HG02798 (cell line): ENCODE measurements around the gene HBE1.

Experiments
- ATAC-seq: cut with Tn5 transposase; IDR thresholded peaks from one replicate; pipeline ENCODE4 v1.9.1; 2021; ENCODE audit warnings: mild to moderate bottlenecking; ENCODE audit not compliant: unreplicated experiment, poor library complexity

Gene HBE1

DNA sequence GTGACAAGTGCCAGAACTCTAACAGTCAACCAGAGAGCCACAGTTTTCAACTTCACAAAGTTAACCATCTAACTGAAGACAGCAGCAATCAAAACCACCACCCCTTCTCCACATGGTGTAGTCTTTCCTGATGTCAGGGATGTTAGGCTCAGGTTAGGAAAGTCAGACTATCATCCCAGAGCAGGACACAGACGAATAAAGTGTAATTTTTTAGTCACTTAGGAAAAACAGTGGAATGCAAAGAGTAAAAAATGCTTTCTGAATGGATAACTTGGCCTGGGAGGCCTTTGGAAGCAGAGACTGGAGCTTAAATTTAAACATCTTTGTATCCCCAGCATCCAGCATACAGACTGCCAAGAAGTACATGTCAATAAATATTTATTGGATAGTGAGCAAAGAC lies 16.6 kb upstream of the HBE1 start:
- ATAC-seq: no peak

DNA sequence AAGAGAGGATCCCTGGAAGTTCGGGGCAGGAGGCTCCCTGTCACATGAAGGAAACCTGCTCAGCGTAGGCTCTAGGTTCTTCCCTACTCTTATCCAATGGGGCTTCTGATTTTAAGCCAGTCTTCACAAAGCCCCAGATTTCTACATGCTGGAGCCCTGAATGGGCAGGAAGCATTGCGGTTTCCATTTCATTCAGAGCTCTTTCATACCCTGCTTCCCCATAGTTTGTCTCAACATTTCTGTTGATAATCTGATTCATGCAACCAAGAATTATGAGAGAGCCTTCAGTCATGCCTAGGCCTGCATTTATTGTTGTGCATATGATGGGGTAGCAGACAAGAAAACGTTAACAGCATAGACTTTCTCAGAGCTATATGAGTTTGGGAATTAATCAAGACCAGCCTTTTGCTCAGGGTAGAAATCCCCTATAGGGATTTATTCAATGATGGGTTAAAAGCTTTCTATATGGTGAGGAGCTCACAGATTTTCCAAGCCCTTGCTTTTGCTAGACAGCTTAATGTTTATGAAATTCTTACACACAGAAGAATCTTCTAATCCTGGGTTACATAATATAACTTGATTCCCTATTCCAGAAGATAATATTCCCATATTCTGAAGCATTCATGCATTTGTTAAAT lies 16.1 kb upstream of the HBE1 start:
- no peak for ATAC-seq

DNA sequence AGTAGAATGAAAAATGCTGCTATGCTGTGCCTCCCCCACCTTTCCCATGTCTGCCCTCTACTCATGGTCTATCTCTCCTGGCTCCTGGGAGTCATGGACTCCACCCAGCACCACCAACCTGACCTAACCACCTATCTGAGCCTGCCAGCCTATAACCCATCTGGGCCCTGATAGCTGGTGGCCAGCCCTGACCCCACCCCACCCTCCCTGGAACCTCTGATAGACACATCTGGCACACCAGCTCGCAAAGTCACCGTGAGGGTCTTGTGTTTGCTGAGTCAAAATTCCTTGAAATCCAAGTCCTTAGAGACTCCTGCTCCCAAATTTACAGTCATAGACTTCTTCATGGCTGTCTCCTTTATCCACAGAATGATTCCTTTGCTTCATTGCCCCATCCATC lies 14.9 kb upstream of the HBE1 start:
- ATAC-seq: no peak

DNA sequence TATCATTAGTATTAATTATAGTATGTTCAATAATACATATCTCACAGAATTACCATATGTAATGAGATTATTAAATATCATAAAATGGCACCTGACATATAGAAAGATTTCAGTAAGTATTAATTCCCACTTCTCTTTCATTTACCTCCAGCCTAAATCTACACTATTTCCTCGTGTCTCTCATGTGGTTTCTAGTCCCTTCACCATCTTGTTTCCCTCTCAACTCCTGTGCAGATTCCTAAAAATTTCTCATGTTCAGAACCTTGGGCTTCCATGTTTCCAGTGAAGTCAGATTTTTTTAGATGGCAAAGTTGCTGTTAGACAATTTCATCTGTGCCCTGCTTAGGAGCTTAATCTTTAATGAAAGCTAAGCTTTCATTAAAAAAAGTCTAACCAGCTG lies 14.1 kb upstream of the HBE1 start:
- ATAC-seq: no peak

DNA sequence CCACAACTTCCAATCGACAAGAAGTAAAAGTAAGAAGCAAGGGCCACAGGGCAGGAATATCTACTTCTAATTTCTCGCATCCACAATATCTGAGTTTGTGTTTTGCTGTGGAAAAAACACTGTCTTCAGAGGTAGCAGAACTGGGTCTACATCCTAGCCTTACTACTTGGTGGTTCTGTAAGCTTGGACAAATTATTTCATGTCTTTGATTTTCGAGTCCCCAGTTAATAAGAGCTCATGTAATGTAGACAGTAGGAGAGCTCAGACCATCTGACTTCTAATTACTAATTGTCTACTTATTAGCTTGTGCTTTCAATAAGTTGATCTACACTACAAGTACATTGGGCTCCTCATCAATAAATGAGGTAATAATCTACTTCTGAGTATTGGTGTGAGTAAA lies 13.3 kb upstream of the HBE1 start:
- ATAC-seq: no peak

DNA sequence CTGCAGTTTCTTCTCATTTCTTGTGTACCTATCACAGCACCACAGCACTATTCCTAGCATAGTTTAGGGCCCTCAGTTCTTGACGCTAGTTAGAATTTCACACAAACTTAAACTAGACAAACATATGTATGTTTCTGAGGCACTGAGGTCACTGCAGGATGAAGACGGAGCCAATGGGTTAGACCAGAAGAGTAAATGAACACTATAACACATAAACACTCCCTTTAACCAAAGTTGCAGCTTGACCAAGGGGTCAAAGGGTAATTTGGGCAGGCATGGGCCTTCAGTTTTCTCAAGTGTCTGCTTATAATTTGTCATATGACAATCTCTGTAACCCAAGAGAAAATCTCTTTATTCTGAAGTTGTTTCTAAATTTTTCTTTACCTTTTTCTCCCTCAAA lies 12.9 kb upstream of the HBE1 start:
- no peak for ATAC-seq

DNA sequence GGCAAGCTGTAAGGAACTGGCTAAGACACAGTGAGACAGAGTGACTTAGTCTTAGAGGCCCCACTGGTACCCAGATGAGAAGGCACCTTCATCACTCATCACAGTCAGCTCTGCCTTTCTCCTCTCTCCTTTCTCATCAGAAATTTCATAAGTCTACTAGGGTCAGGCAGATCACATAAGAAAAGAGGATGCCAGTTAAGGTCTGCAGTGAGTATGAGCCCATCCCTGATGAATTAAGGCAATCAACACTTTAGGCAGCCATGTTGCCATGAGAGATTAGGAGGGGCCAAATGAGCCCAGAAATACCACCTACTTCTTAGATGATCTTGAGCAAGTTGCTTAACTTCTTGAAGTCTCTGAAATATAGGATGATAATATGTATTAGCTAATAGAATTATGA lies 11.9 kb upstream of the HBE1 start:
- ATAC-seq: no peak

DNA sequence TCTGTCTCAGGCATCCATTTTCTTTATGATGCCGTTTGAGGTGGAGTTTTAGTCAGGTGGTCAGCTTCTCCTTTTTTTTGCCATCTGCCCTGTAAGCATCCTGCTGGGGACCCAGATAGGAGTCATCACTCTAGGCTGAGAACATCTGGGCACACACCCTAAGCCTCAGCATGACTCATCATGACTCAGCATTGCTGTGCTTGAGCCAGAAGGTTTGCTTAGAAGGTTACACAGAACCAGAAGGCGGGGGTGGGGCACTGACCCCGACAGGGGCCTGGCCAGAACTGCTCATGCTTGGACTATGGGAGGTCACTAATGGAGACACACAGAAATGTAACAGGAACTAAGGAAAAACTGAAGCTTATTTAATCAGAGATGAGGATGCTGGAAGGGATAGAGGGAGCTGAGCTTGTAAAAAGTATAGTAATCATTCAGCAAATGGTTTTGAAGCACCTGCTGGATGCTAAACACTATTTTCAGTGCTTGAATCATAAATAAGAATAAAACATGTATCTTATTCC lies 10.9 kb upstream of the HBE1 start:
- ATAC-seq: peak; percentile 91

DNA sequence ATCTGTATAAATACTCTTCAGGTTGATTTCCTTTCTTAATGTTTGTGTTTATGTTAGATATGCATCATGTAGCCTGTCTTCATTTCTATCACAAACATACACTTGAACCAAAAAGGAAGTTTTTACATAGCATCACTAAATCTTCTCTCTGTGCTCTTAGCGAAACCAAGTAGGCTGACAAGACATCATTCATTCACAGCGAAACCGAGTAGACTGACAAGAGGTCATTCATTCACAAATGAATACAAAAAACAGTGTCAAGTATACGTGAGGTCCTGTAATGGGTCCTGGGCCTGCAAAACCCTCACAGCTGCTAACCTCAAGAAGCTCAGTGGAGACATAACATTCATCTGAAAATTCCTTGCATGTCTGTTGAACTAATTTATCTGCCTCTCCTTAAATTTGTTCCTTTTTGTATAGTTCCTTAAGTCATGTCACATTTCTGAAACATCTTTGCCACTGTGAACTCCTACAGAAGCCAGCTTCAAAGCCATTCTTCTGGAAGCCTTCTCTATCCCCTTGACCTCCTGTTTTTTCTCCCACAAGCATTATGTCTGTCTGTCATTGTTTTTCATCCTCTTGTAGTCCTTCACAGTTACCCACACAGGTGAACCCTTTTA lies 9.8 kb upstream of the HBE1 start:
- ATAC-seq: no peak

DNA sequence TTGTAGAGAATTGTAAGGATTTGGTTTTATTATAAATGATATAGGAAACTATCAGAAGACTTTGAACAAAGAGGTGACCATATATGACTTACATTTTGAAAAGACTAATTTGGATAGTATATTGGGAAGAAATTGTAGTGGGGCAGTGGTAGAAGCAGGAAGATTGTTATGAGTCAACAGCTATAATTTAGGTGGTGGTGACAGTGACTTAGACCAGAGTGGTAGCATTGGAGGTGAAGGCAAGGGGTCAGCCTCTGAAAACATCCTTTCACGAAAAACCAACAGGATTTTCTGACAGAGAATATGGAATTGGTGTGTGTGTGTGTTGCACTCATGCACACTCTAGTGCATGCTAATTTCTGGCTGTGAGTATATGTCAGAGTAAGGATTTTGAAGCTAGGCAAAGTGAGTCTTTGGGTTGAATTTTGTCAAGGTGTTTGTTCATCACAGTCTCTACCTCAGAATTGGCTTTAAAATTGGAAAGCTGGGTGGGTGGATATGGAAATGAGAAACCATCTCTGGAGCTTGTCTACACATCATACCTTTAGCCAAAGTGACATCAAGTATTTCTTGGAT lies 8.2 kb upstream of the HBE1 start:
- ATAC-seq: peak; percentile 47

DNA sequence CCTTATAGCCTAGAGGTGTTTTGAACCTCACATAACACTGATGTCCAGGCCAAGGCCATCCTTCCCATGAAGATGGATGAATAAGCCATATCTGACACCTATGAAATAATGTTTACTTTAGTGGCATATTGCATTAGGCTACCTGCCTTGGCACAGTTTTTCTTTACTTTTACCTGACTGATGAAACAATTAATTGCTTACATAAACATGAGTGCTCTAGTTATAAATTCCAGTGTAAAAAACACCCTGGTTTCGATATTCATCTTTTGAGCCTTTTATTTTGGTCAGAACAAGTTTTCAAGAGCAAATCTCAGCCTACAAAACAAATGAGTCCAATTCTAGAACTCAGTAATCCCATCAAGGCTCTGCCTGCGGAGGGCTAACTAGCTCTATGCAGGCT lies 7.0 kb upstream of the HBE1 start:
- no peak for ATAC-seq

DNA sequence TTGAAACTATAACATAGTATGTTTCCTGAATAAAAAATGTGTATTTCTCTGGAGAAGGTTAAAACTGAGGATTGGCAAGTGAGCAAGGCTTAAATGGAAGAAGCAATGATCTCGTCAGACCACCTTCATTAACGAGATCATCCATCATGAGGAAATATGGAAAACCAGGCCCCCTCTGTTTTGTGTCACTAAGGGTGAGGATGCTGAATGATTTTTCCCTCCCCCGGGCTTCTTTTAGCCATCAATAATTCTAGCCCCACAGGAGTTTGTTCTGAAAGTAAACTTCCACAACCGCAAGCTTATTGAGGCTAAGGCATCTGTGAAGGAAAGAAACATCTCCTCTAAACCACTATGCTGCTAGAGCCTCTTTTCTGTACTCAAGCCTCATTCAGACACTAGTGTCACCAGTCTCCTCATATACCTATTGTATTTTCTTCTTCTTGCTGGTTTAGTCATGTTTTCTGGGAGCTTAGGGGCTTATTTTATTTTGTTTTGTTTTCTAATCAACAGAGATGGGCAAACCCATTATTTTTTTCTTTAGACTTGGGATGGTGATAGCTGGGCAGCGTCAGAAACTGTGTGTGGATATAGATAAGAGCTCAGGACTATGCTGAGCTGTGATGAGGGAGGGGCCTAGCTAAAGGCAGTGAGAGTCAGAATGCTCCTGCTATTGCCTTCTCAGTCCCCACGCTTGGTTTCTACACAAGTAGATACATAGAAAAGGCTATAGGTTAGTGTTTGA lies 5.8 kb upstream of the HBE1 start:
- ATAC-seq: no peak

DNA sequence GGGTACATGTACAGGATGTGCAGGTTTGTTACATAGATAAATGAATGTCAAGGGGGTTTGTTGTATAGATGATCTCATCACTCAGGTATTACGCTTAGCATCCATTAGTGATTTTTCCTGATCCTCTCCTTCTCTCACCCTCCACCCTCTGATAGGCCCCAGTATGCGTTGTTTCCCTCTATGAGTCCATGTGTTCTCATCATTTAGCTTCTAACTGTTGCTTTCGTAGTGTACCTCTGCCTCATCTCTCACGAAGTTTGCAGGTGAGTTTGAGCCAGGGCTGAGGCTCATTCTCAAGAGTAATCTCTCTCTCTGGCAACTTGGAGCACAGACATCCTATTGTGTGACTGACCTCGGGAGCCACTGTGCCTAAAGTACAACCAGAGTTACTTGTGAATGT lies 4.7 kb upstream of the HBE1 start:
- no peak for ATAC-seq

DNA sequence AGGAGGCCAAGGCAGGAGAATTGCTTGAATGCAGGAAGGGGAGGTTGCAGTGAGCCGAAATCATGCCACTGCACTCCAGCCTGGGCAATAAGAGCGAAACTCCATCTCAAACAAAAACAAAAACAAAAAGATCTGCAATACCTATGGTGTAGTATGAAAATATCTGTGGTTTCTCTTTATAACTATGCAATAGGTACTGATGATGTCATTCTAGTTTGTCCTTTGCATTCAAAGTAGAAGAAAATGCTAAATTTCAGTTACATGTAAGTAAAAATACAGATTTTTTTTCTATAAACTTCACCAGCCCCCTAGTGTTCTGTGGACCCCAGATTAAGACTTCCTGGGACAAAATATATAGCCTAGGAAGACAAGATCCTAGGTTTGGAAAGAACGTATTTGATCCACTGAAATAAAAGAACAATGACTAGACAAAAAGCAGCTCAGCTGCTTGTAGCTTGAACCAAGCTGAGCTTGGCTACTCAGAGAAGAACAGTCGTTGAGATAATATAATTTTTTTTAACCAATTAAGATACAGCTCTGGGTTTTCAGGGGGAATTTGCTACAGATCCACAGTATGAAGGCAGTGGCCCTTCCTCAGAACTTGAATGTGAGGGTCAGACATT lies 2.8 kb upstream of the HBE1 start:
- ATAC-seq: no peak

DNA sequence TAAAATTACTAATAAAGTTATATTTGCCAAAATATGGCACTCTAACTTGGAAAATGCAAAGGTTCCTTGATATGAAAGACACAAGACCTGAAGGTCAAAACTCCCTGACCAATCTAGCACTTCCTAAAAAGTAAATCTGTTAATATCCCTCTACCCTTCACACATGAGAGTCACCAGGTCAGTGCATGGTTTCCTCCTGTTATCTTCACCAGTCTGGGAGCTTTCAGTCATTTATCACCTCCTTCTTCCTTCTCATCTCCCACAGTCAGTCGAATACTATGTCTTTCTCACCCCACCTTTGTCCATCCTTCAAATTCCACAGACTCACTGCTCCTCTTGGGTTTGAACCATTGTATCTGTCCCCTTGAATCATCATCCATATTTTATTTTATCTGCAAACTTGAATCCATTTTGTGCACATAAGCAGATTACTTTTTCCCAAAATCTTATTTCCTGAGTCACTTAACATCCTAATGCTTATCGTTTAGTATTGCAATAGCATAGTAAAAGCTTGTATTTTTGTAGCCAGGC lies 2.6 kb downstream of the HBE1 start:
- ATAC-seq: no peak

DNA sequence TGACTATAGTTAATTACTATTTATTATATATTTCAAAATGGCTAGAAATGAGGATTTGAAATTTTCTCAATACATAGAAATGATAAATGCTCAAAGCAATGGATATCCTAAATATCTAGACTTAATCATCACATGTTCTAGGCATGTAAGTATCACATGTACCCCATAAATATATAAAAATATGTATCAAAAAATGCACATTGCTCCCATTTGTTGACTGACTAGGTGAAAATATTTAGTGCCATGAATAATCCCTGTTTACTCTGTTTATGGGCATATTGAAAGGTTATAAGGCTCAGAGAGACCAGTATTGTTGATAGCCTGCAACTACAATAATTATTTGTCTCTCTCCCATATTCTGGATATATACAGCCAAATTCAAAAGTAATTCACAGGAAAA lies 3.1 kb downstream of the HBE1 start:
- no peak for ATAC-seq

DNA sequence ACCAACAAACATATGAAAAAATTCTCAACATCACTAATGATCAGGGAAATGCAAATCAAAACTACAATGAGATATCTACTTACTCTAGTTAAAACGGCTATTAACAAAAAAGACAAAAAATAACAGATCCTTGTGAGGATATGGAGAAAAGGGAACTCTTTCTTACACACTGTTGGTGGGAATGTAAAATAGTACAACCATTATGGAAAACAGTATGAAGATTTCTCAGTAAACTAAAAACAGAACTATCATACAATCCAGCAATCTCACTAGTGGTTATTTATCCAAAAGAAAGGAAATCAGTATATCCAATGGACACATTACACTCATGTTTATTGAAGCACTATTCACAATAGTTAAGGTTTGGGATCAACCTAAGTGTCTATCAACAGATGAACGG lies 3.9 kb downstream of the HBE1 start:
- no peak for ATAC-seq

DNA sequence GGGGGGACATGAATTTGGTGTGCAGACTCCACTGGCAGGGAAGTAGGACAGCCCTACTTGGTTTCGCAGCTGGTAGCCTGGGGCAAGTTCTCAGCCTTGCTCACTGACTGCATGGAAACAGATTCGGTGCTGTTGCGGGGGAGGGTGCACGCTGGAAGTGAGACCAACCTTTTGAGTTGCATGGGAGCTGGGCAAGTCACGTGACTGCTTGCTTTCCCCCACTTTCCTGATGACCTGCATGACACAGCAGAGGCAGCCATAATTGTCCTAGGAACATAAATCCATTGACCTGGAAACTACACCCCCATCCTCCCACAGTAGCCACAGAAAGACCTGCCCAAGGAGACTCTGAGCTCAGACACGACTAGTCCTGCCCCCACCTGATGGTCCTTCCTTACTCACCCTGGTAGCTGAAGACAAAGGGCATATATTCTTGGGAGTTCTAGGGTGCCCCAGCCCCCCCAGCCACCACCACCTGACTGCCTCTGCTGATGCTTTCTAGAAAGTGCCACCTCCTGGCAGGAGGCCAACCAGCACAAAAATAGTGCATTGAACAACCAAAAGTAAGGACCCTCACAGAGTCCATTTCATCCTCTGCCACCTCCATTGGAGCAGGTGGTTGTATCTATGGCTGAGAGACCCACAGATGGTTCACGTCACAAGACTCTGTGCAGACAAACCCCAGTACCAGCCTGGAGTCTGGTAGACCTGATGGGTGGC lies 11.0 kb downstream of the HBE1 start:
- no peak for ATAC-seq

DNA sequence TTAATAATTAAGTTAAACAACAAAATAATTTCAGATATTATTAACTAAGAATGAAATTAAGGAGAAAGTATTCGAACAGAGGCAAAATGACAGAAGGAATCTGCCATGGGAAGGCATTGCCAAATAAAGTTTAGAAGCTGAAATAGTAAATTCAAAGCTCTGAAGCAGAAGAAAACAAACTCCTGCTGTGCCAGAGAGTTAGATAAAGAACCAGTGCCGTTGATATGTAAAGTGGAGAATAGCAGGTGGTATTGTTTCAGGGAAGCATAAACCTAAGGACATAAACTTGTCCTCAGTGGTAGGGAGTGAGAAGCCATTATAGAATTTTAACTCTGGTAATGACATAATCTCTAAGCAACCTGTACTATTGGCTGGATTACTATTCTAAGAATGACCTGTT lies 12.4 kb downstream of the HBE1 start:
- no peak for ATAC-seq
